Right atrium auricular region (tissue), 2 donors: Measurements from ENCODE around the gene BANK1. TPM values are rescaled to one million over a fixed set of nuclear protein-coding genes. Genes with fewer than 3 reads are reported as not detected.

Experiments used
- DNase-seq: peaks from one replicate; pipeline ENCODE4 v3.0.0-alpha.2; 2019; ENCODE audit warnings: low spot score
- H3K27ac ChIP-seq, 2 donors: fragments of 200-600 bp; sonication (generic); 1 replicate in 1 of 2; 2 replicates in 1 of 2; pipeline ENCODE4 v1.5.1; 2016 to 2019
- H3K27me3 ChIP-seq, 2 donors: fragments of 200-600 bp; sonication (generic); one replicate each; pipeline versions ENCODE4 v1.5.1 to v1.6.0; 2017 to 2019
- H3K36me3 ChIP-seq: fragments of 200-600 bp; sonication (generic); one replicate; pipeline ENCODE4 v1.5.1; 2016
- H3K4me1 ChIP-seq, 2 donors: fragments of 200-600 bp; sonication (generic); one replicate each; pipeline versions ENCODE4 v1.5.1 to v1.6.0; 2017 to 2019
- H3K4me3 ChIP-seq, 2 donors: fragments of 200-600 bp; sonication (generic); 1 replicate in 1 of 2; 2 replicates in 1 of 2; pipeline ENCODE4 v1.5.1; 2017 to 2019; ENCODE audit warnings: mild to moderate bottlenecking in 1 of 2, moderate library complexity in 1 of 2
- H3K9me3 ChIP-seq, 2 donors: fragments of 200-600 bp; sonication (generic); one replicate each; pipeline ENCODE4 v1.5.1; 2019
- CTCF ChIP-seq, 2 donors: fragments of 200-600 bp; sonication (generic); IDR thresholded peaks; one replicate each; pipeline ENCODE4 v1.5.1; 2019; ENCODE audit warnings: antibody characterized with exemption in 2 of 2
- total RNA-seq, 2 donors: library from RNA; depleted of rRNA; stranded (reverse); fragments of >200 nt; gene quantifications; one replicate each; pipeline ENCODE4 v1.1.0, GENCODE V29; 2016

The BANK1 gene
- total RNA-seq, 2 donors from 2014 or later: 1.4 TPM; not detected in 1

GRCh38 chr4:102007959-102008425 is 217.5 kb downstream of the BANK1 start:
- Histone ChIP-seq H3K36me3 (no peaks in the 10 kb centered on the region), H3K4me1 (no peaks in the 10 kb centered on the region), H3K4me3 (no peak overlapping the region), H3K27me3 (no peaks in the 10 kb centered on the region), H3K9me3 (no peaks in the 10 kb centered on the region), H3K27ac (no peak overlapping the region)
- TF ChIP-seq CTCF (IDR thresholded peaks at IDR 0.05): no peak
- DNase-seq: no peak

GRCh38 chr4:102008711-102009110 is 218.2 kb downstream of the BANK1 start:
- no peak for TF ChIP-seq CTCF (IDR thresholded peaks at IDR 0.05)
- Histone ChIP-seq H3K27me3 (no peaks in the 10 kb centered on the region), H3K27ac (no peak overlapping the region), H3K4me1 (no peaks in the 10 kb centered on the region), H3K9me3 (no peaks in the 10 kb centered on the region), H3K36me3 (no peaks in the 10 kb centered on the region), H3K4me3 (no peak overlapping the region)
- DNase-seq: no peak

GRCh38 chr4:102022343-102022742 is 231.8 kb downstream of the BANK1 start:
- DNase-seq: no peak
- Histone ChIP-seq H3K36me3 (no peaks in the 10 kb centered on the region), H3K27ac (no peak overlapping the region), H3K4me1 (no peaks in the 10 kb centered on the region), H3K4me3 (no peak overlapping the region), H3K9me3 (no peaks in the 10 kb centered on the region), H3K27me3 (no peaks in the 10 kb centered on the region)
- TF ChIP-seq CTCF (IDR thresholded peaks at IDR 0.05): no peak

GRCh38 chr4:102027961-102028360 is 237.4 kb downstream of the BANK1 start:
- Histone ChIP-seq H3K36me3 (no peaks in the 10 kb centered on the region), H3K27ac (no peak overlapping the region), H3K27me3 (no peaks in the 10 kb centered on the region), H3K9me3 (no peaks in the 10 kb centered on the region), H3K4me3 (no peak overlapping the region), H3K4me1 (no peaks in the 10 kb centered on the region)
- no peak for DNase-seq
- no peak for TF ChIP-seq CTCF (IDR thresholded peaks at IDR 0.05)

- Histone ChIP-seq H3K36me3 (no peaks in the 10 kb centered on the region), H3K4me3 (no peak overlapping the region), H3K9me3 (no peaks in the 10 kb centered on the region), H3K27me3 (no peaks in the 10 kb centered on the region), H3K27ac (no peak overlapping the region), H3K4me1 (no peaks in the 10 kb centered on the region)
- no peak for TF ChIP-seq CTCF (IDR thresholded peaks at IDR 0.05)
- no peak for DNase-seq
These were observed 240.9 kb downstream of the BANK1 start for GRCh38 chr4:102031406-102031805.

- Histone ChIP-seq H3K27me3 (no peaks in the 10 kb centered on the region), H3K4me3 (no peak overlapping the region), H3K4me1 (no peaks in the 10 kb centered on the region), H3K36me3 (no peaks in the 10 kb centered on the region), H3K9me3 (no peaks in the 10 kb centered on the region), H3K27ac (no peak overlapping the region)
- no peak for TF ChIP-seq CTCF (IDR thresholded peaks at IDR 0.05)
- no peak for DNase-seq
These were observed 245.5 kb downstream of the BANK1 start for GRCh38 chr4:102036016-102036415.
